ENCODE data around the gene PVALEF. TPM values are rescaled to one million over a fixed set of nuclear protein-coding genes. Genes with fewer than 3 reads are reported as not detected.

PVALEF gene
- polyA plus RNA-seq, 1 donor (not counting 4 experiments of a cell fraction or from before 2014, with no cell fraction given): not detected

- no peak overlapping the region for H2AFZ ChIP-seq (ENCODE audit: control insufficient read depth, low read length)
- H3K9me1 ChIP-seq (ENCODE audit: control insufficient read depth, extremely low read depth, insufficient read depth, low read length): no peaks in the 10 kb centered on the region
- H3K4me3 ChIP-seq (ENCODE audit: control insufficient read depth in 2 of 3, extremely low read depth in 1 of 3, insufficient read depth in 2 of 3, low read depth in 1 of 3, low read length in 3 of 3): no peak overlapping the region
- no peaks in the 10 kb centered on the region for H3K36me3 ChIP-seq (ENCODE audit: control insufficient read depth in 2 of 2, extremely low read depth in 1 of 2, insufficient read depth in 2 of 2, low read length in 2 of 2)
- no peaks in the 10 kb centered on the region for H3K79me2 ChIP-seq (ENCODE audit: control insufficient read depth, insufficient read depth, low read length)
- no peaks in the 10 kb centered on the region for H4K20me1 ChIP-seq (ENCODE audit: control insufficient read depth, extremely low read depth, insufficient read depth, low read length)
- no peaks in the 10 kb centered on the region for H3K9me3 ChIP-seq (ENCODE audit: control insufficient read depth, low read depth, low read length)
- H3K4me1 ChIP-seq (ENCODE audit: control insufficient read depth, extremely low read depth, insufficient read depth, low read length): no peaks in the 10 kb centered on the region
- no peak overlapping the region for H3K9ac ChIP-seq (ENCODE audit: control insufficient read depth, extremely low read depth, insufficient read depth, low read length)
- H3K27ac ChIP-seq (ENCODE audit: control insufficient read depth, insufficient read depth, low read length): no peak overlapping the region
- no peak for TF ChIP-seq EZH2 (IDR thresholded peaks at IDR 0.05; ENCODE audit: low read length)
- no peak for TF ChIP-seq CTCF (optimal IDR thresholded peaks at IDR 0.05 in 1 of 3, IDR thresholded peaks at IDR 0.05 in 1 of 3, conservative IDR thresholded peaks at IDR 0.05 in 1 of 3; ENCODE audit: extremely low read depth in 1 of 3, insufficient read depth in 2 of 3, low read length in 3 of 3)
- no peak for DNase-seq (ENCODE audit: low read depth, low spot score)
- no peak for FAIRE-seq
- no peak overlapping the region for H3K4me2 ChIP-seq (ENCODE audit: control insufficient read depth, extremely low read depth, insufficient read depth, low read depth, low read length)
- dilution Hi-C loops (cut with MboI; ENCODE audit: extremely low pct_ligation_motif_present, low sequenced_read_pairs): no loop called here
- H3K27me3 ChIP-seq (ENCODE audit: control insufficient read depth, extremely low read depth, insufficient read depth, low read length): peaks cover 7% of the 10 kb centered on the region
Measured at GRCh38 chr17:81180836-81181810, 15.8 kb downstream of the PVALEF start.

GRCh38 chr17:81181811-81182185 lies 16.5 kb downstream of the PVALEF start:
- H3K4me2 ChIP-seq (ENCODE audit: control insufficient read depth, extremely low read depth, insufficient read depth, low read depth, low read length): no peak overlapping the region
- H2AFZ ChIP-seq (ENCODE audit: control insufficient read depth, low read length): no peak overlapping the region
- peaks cover 7% of the 10 kb centered on the region for H3K27me3 ChIP-seq (ENCODE audit: control insufficient read depth, extremely low read depth, insufficient read depth, low read length)
- H3K4me3 ChIP-seq (ENCODE audit: control insufficient read depth in 2 of 3, extremely low read depth in 1 of 3, insufficient read depth in 2 of 3, low read depth in 1 of 3, low read length in 3 of 3): no peak overlapping the region
- no peaks in the 10 kb centered on the region for H4K20me1 ChIP-seq (ENCODE audit: control insufficient read depth, extremely low read depth, insufficient read depth, low read length)
- no peak for FAIRE-seq
- DNase-seq (ENCODE audit: low read depth, low spot score): no peak
- no peaks in the 10 kb centered on the region for H3K9me3 ChIP-seq (ENCODE audit: control insufficient read depth, low read depth, low read length)
- no peak overlapping the region for H3K9ac ChIP-seq (ENCODE audit: control insufficient read depth, extremely low read depth, insufficient read depth, low read length)
- H3K79me2 ChIP-seq (ENCODE audit: control insufficient read depth, insufficient read depth, low read length): no peaks in the 10 kb centered on the region
- H3K27ac ChIP-seq (ENCODE audit: control insufficient read depth, insufficient read depth, low read length): no peak overlapping the region
- TF ChIP-seq EZH2 (IDR thresholded peaks at IDR 0.05; ENCODE audit: low read length): no peak
- TF ChIP-seq CTCF (optimal IDR thresholded peaks at IDR 0.05 in 1 of 3, IDR thresholded peaks at IDR 0.05 in 1 of 3, conservative IDR thresholded peaks at IDR 0.05 in 1 of 3; ENCODE audit: extremely low read depth in 1 of 3, insufficient read depth in 2 of 3, low read length in 3 of 3): no peak
- H3K4me1 ChIP-seq (ENCODE audit: control insufficient read depth, extremely low read depth, insufficient read depth, low read length): no peaks in the 10 kb centered on the region
- dilution Hi-C loops (cut with MboI; ENCODE audit: extremely low pct_ligation_motif_present, low sequenced_read_pairs): no loop called here
- no peaks in the 10 kb centered on the region for H3K36me3 ChIP-seq (ENCODE audit: control insufficient read depth in 2 of 2, extremely low read depth in 1 of 2, insufficient read depth in 2 of 2, low read length in 2 of 2)
- H3K9me1 ChIP-seq (ENCODE audit: control insufficient read depth, extremely low read depth, insufficient read depth, low read length): no peaks in the 10 kb centered on the region

All from keratinocyte (primary cell).